HCT116 (cell line): ENCODE data around the gene VAMP2. TPM values are rescaled to one million over a fixed set of nuclear protein-coding genes. Genes with fewer than 3 reads are reported as not detected.
A peak's percentile ranks its signal among the peaks of the same experiment; 100 is the strongest.

Experiments
- ATAC-seq: fragments of 200-7000 bp; cut with Tn5 transposase; 2 replicates; pipeline ENCODE4 v1.9.1; 2020; ENCODE audit warnings: mild to moderate bottlenecking, moderate library complexity
- BruUV-seq: library from RNA; stranded (reverse); fragments of 400-500 nt; replicated peaks from 2 replicates; lab custom pipeline; 2021; lab: Mats Ljungman, UMichigan
- CTCF ChIA-PET: fragments of 300-600 bp; sonication (Branson Sonifier 250); formaldehyde crosslinking; loops from one replicate; lab custom pipeline; 2021; ENCODE audit warnings: antibody characterized with exemption; lab: Charles Lee
- POLR2A ChIA-PET: fragments of 300-600, 350-600 bp; sonication (Branson Sonifier 250); formaldehyde crosslinking; loops from one replicate; lab custom pipeline; 2021; ENCODE audit warnings: antibody characterized with exemption; lab: Charles Lee
- RAD21 ChIA-PET, 2 experiments: fragments of 300-600 bp; sonication (Branson Sonifier 250); formaldehyde crosslinking; loops; one replicate each; lab custom pipeline; 2023; ENCODE audit warnings: low total read pairs in 2 of 2; ENCODE audit not compliant: uncharacterized antibody in 2 of 2, unreplicated experiment in 2 of 2, low non-redundant PET in 1 of 2; lab: Charles Lee
- DNase-seq: peaks from one replicate; pipeline ENCODE4 v3.0.0-alpha.2; 2010; ENCODE audit warnings: low read depth, low spot score
- H2AFZ ChIP-seq: fragments of 200-600 bp; shearing (Covaris generic), sonication (generic); 2 replicates; pipeline ENCODE4 v1.6.1; 2017; ENCODE audit warnings: low read depth, mixed run types, mixed read lengths, antibody characterized with exemption, low read length; ENCODE audit not compliant: poor library complexity, severe bottlenecking
- H3K27ac ChIP-seq: 2 replicates; pipeline ENCODE4 v1.5.1; 2012; ENCODE audit warnings: low read depth, low read length
- H3K27me3 ChIP-seq: fragments of 200-600 bp; sonication (generic); 2 replicates; pipeline ENCODE4 v1.6.1; 2016; ENCODE audit warnings: mixed run types, low read length, mixed read lengths; ENCODE audit not compliant: insufficient read depth
- H3K36me3 ChIP-seq, 2 experiments: fragments of 200-500 bp in 1 of 2; fragments of 200-600 bp in 1 of 2; sonication (Bioruptor generic) in 1 of 2; sonication (generic) in 1 of 2; 2 replicates each; pipeline versions ENCODE4 v1.5.1 to v1.6.1; 2014 to 2016; ENCODE audit warnings: low read length in 2 of 2, inconsistent platforms in 1 of 2, mixed read lengths in 1 of 2, mixed run types in 1 of 2; ENCODE audit not compliant: insufficient read depth in 2 of 2, control insufficient read depth in 1 of 2
- H3K4me1 ChIP-seq, 2 experiments: fragments of 200-600 bp in 1 of 2; sonication (generic) in 1 of 2; 2 replicates each; pipeline versions ENCODE4 v1.5.1 to v1.6.1; 2012 to 2017; ENCODE audit warnings: low read length in 2 of 2, inconsistent platforms in 1 of 2, mild to moderate bottlenecking in 1 of 2, mixed read lengths in 1 of 2, mixed run types in 1 of 2, moderate library complexity in 1 of 2; ENCODE audit not compliant: insufficient read depth in 2 of 2, control insufficient read depth in 1 of 2
- H3K4me2 ChIP-seq: fragments of 200-600 bp; sonication (generic); 2 replicates; pipeline ENCODE4 v1.6.1; 2017; ENCODE audit warnings: mixed run types, low read length, mixed read lengths
- H3K4me3 ChIP-seq, 2 experiments: fragments of 200-600 bp in 1 of 2; sonication (generic) in 1 of 2; replicated peaks in 1 of 2; 2 replicates each; pipeline ENCODE4 v1.5.1; 2011 to 2016; ENCODE audit warnings: low read length in 2 of 2, control low read depth in 1 of 2, low read depth in 1 of 2, mild to moderate bottlenecking in 1 of 2, mixed read lengths in 1 of 2, mixed run types in 1 of 2
- H3K79me2 ChIP-seq: fragments of 200-600 bp; sonication (generic); 2 replicates; pipeline ENCODE4 v1.6.1; 2017; ENCODE audit warnings: mild to moderate bottlenecking, mixed run types, low read length, moderate library complexity, mixed read lengths; ENCODE audit not compliant: insufficient read depth
- H3K9ac ChIP-seq: fragments of 200-600 bp; sonication (generic); 2 replicates; pipeline ENCODE4 v1.6.1; 2016; ENCODE audit warnings: low read length, mixed read lengths
- H3K9me2 ChIP-seq: fragments of 200-600 bp; sonication (generic), shearing (Covaris generic); 2 replicates; pipeline ENCODE4 v1.6.1; 2017; ENCODE audit warnings: mixed run types, mild to moderate bottlenecking, moderate library complexity; ENCODE audit not compliant: insufficient read depth
- H3K9me3 ChIP-seq, 2 experiments: fragments of 200-500 bp in 1 of 2; fragments of 200-600 bp in 1 of 2; sonication (Bioruptor generic) in 1 of 2; sonication (generic) in 1 of 2; 2 replicates each; pipeline ENCODE4 v1.6.1; 2014 to 2017; ENCODE audit warnings: low read length in 2 of 2, mixed read lengths in 2 of 2, inconsistent platforms in 1 of 2, low read depth in 1 of 2, mild to moderate bottlenecking in 1 of 2, mixed run types in 1 of 2, moderate library complexity in 1 of 2; ENCODE audit not compliant: control insufficient read depth in 1 of 2, insufficient read depth in 1 of 2
- H4K20me1 ChIP-seq: fragments of 200-600 bp; sonication (generic), shearing (Covaris generic); 2 replicates; pipeline ENCODE4 v1.6.1; 2017; ENCODE audit warnings: mixed run types, mild to moderate bottlenecking, moderate library complexity; ENCODE audit not compliant: insufficient read depth
- EGR1 ChIP-seq: IDR thresholded peaks from 2 replicates; pipeline ENCODE4 v1.6.1; 2012; ENCODE audit warnings: low read depth
- EZH2phosphoT487 ChIP-seq: fragments of 200-600 bp; IDR thresholded peaks from 2 replicates; pipeline ENCODE4 v1.6.1; 2018; ENCODE audit warnings: antibody characterized with exemption, borderline replicate concordance
- POLR2AphosphoS5 ChIP-seq: IDR thresholded peaks from 2 replicates; pipeline ENCODE4 v1.6.1; 2011; ENCODE audit warnings: mild to moderate bottlenecking, low read depth, low read length, moderate library complexity
- ZNF274 ChIP-seq: fragments of 200-500 bp; sonication (Bioruptor generic); IDR thresholded peaks from 2 replicates; pipeline ENCODE4 v1.6.1; 2014; ENCODE audit warnings: mild to moderate bottlenecking, low read depth, low read length, inconsistent platforms
- intact Hi-C: fragments of 100-400 bp; cut with micrococcal nuclease; formaldehyde crosslinking; loops from 2 replicates; pipeline ENCODE4 v1.10.0; 2022
- total RNA-seq: library from RNA; stranded (reverse); gene quantifications from one replicate; pipeline ENCODE4 v1.2.1, GENCODE V29; 2021; ENCODE audit not compliant: unreplicated experiment
- TF ChIP-seq, protein P1 (sequence below): IDR thresholded peaks from 2 replicates; pipeline ENCODE4 v1.6.1; 2012

VAMP2 gene
- total RNA-seq, 1 experiment from 2014 or later = 35.9 TPM

- DNase-seq = no peak
- RAD21 ChIA-PET = no interaction called here
- H3K9me3 ChIP-seq = no peaks in the 10 kb centered on the region
These were observed 21.7 kb downstream of the VAMP2 start for GRCh38 chr17:8141045-8141444.

DNA sequence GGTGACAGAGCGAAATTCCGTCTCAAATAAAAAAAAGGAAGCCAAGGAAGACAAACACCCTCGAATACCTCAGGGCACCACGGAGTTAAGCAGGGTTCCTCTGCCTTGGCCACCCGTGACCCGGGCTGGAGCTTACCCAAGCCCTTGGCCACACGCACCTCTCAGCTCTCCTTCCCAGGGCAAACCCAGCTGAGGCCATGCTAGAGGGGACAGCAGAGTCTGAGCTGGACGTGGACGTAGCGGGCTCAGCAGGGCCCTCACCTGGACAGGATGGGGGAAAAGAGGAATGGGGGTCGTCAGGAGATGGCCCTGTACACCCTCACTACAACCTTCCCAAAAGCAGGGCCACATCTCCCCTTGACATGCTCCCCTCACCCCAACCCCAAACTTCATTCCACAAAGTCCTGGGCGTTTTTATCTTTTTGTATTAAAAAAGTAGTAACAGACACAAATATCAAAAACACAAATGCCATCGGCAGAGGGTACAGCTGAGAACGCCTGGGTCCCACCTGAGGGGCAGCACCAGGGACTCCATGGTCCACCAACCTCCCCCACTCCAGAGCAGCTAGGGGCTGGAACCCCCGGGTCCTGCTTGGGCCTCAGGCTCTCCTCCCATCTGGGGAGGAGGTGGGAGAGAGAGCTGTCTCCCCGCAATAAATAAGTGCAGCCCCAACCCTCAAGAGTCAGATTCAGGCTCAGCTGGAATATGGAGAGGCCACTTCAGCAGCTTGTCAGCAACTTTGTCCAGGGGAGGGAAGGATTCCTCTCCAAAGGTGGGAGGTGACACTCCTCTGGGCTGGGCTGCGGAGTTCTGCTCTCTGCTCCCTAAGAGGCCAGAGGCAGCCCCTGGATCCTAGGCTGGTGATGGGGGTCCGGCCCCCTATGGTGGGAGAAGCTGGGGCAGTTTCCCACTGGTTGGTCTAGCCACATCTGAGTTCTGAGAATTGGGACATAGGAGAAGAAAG lies 22.4 kb downstream of the VAMP2 start:
- Histone ChIP-seq H3K36me3 (peaks cover 9 to 33% of the 10 kb centered on the region in 2 experiments), H3K27me3 (no peaks in the 10 kb centered on the region), H2AFZ (no peak overlapping the region)
- RAD21 ChIA-PET = interaction anchor here in 1 of 2 experiments (1.1 kb wide), 1 partner anchor 83 kb away, joined by 4 read pairs; no protein-coding TSS in a partner anchor
- TF ChIP-seq POLR2AphosphoS5 = no peak
- no peak for TF ChIP-seq ZNF274
- TF ChIP-seq, protein P1, sequence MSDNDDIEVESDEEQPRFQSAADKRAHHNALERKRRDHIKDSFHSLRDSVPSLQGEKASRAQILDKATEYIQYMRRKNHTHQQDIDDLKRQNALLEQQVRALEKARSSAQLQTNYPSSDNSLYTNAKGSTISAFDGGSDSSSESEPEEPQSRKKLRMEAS = no peak
- TF ChIP-seq, all 23 proteins: peak for 0
- no peak overlapping the region for H3K9ac ChIP-seq
- peak overlapping the region; percentile 63 for H3K27ac ChIP-seq
- peaks cover 17 to 47% of the 10 kb centered on the region in 2 experiments for H3K4me1 ChIP-seq
- ChIA-PET CTCF (interaction anchor here (1.6 kb wide), 1 partner anchor 11 kb away, joined by 4 read pairs; no protein-coding TSS in a partner anchor), POLR2A (interaction anchor here (0.8 to 3.7 kb wide), 7 partner anchors 10 to 81 kb away, joined by 3 to 25 read pairs (median 4); no protein-coding TSS in a partner anchor)
- no peaks in the 10 kb centered on the region for H3K9me3 ChIP-seq
- BruUV-seq = TSS peak; percentile 29
- DNase-seq = no peak
- no peaks in the 10 kb centered on the region for H3K9me2 ChIP-seq
- no peak overlapping the region for H3K4me3 ChIP-seq
- ATAC-seq = no peak
- 0 out of 2 replicates have a peak, but pooled peaks cover 6% of the 10 kb centered on the region for H4K20me1 ChIP-seq
- peak overlapping the region; percentile 77; the same call in 1 of the 2 replicates for H3K4me2 ChIP-seq
- H3K79me2 ChIP-seq = no peaks in the 10 kb centered on the region
- intact Hi-C loops = no loop called here

More at GRCh38 chr17:8141045-8141444, 21.7 kb downstream of the VAMP2 start:
- ATAC-seq = no peak
- Histone ChIP-seq H3K27ac (peak overlapping the region; percentile 63; the same call in 1 of the 2 replicates), H3K79me2 (no peaks in the 10 kb centered on the region), H3K4me1 (peaks cover 17 to 47% of the 10 kb centered on the region in 2 experiments), H3K27me3 (no peaks in the 10 kb centered on the region), H3K9me2 (no peaks in the 10 kb centered on the region), H3K4me3 (no peak overlapping the region), H3K4me2 (no peak overlapping the region), H3K36me3 (peaks cover 12 to 40% of the 10 kb centered on the region in 2 experiments), H4K20me1 (0 out of 2 replicates have a peak, but pooled peaks cover 6% of the 10 kb centered on the region), H2AFZ (no peak overlapping the region), H3K9ac (no peak overlapping the region)
- ChIA-PET POLR2A (interaction anchor here (1.1 to 1.9 kb wide), 2 partner anchors 10 to 13 kb away, joined by 4 read pairs; no protein-coding TSS in a partner anchor), CTCF (interaction anchor here (1.6 kb wide), 1 partner anchor 10 kb away, joined by 4 read pairs; no protein-coding TSS in a partner anchor)
- TF ChIP-seq POLR2AphosphoS5 (no peak), EGR1 (no peak), EZH2phosphoT487 (no peak)
- BruUV-seq = no TSS peak
- intact Hi-C loops = no loop called here
